RPMI7951 (cell line): ENCODE measurements around the gene SLC37A4. TPM values are rescaled to one million over a fixed set of nuclear protein-coding genes. Genes with fewer than 3 reads are reported as not detected.

Experiments used
- total RNA-seq: library from RNA; depleted of rRNA; stranded (reverse); fragments of >200 nt; shearing (Covaris generic); gene quantifications from 2 replicates; pipeline ENCODE4 v1.2.3, GENCODE V29; 2014; rRNA removed

Gene SLC37A4
- total RNA-seq, 1 experiment from 2014 or later = 18.6 TPM

Other genes starting within 250 kb of the SLC37A4 start
- gene DDX6, start 239.7 kb downstream of the SLC37A4 start, total RNA-seq = 41.4 and 45.2 TPM in 2 replicates
- not detected in 2 replicates for gene CXCR5, start 147.0 kb downstream of the SLC37A4 start, total RNA-seq
- 11.1 and 13.8 TPM in 2 replicates for gene BCL9L, start 105.0 kb downstream of the SLC37A4 start, total RNA-seq
- gene UPK2, start 74.6 kb downstream of the SLC37A4 start, total RNA-seq = not detected in 2 replicates
- gene FOXR1, start 59.1 kb downstream of the SLC37A4 start, total RNA-seq = not detected in 2 replicates
- gene CENATAC, start 32.7 kb downstream of the SLC37A4 start, total RNA-seq = 7.2 and 8.1 TPM in 2 replicates
- gene RPS25, start 12.5 kb downstream of the SLC37A4 start, total RNA-seq = 2,312 and 2,810 TPM in 2 replicates
- gene TRAPPC4, start 12.1 kb downstream of the SLC37A4 start, total RNA-seq = 135 and 150 TPM in 2 replicates
- 106 and 115 TPM in 2 replicates for gene HYOU1, start 26.3 kb upstream of the SLC37A4 start, total RNA-seq
- gene VPS11, start 36.9 kb upstream of the SLC37A4 start, total RNA-seq = 19.1 and 24.6 TPM in 2 replicates
- gene HMBS, start 54.0 kb upstream of the SLC37A4 start, total RNA-seq = 14.3 and 17.1 TPM in 2 replicates
- gene DPAGT1, start 71.0 kb upstream of the SLC37A4 start, total RNA-seq = 41.6 and 44.0 TPM in 2 replicates
- 3.2 and 4.8 TPM in 2 replicates for gene C2CD2L, start 76.5 kb upstream of the SLC37A4 start, total RNA-seq
- gene HINFP, start 90.7 kb upstream of the SLC37A4 start, total RNA-seq = 13.2 and 16.5 TPM in 2 replicates
- 0.20 and 0.24 TPM in 2 replicates for gene ABCG4, start 118.2 kb upstream of the SLC37A4 start, total RNA-seq
- gene NLRX1, start 137.8 kb upstream of the SLC37A4 start, total RNA-seq = 4.9 and 5.6 TPM in 2 replicates
- gene NHERF4, start 154.6 kb upstream of the SLC37A4 start, total RNA-seq = not detected in 2 replicates
- 12.7 and 14.1 TPM in 2 replicates for gene CBL, start 175.5 kb upstream of the SLC37A4 start, total RNA-seq